A673 (cell line): Measurements from ENCODE around the gene DDX41. TPM values are rescaled to one million over a fixed set of nuclear protein-coding genes. Genes with fewer than 3 reads are reported as not detected.

Experiments
- BruUV-seq: library from RNA; stranded (reverse); fragments of 400-500 nt; replicated peaks from 2 replicates; lab custom pipeline; 2021; lab: Mats Ljungman, UMichigan
- CTCF ChIA-PET: fragments of 300-600 bp; sonication (Branson Sonifier 250); formaldehyde crosslinking; loops from one replicate; lab custom pipeline; 2022; ENCODE audit warnings: antibody characterized with exemption; lab: Charles Lee
- POLR2A ChIA-PET: fragments of 300-600 bp; sonication (Branson Sonifier 250); formaldehyde crosslinking; loops from one replicate; lab custom pipeline; 2022; ENCODE audit warnings: antibody characterized with exemption; ENCODE audit not compliant: low non-redundant PET; lab: Charles Lee
- DNase-seq: peaks from one replicate; pipeline ENCODE4 v3.0.0-alpha.2; 2015; ENCODE audit warnings: low spot score
- H3K27ac ChIP-seq: fragments of 200-600 bp; sonication (generic); 2 replicates; pipeline ENCODE4 v1.5.1; 2016; ENCODE audit warnings: mixed run types, low read depth, mild to moderate bottlenecking, mixed read lengths, antibody characterized with exemption, low read length; ENCODE audit not compliant: poor library complexity, severe bottlenecking
- H3K27me3 ChIP-seq: fragments of 200-600 bp; sonication (generic); replicated peaks from 2 replicates; pipeline ENCODE4 v1.6.1; 2017; ENCODE audit warnings: mixed run types, low read depth, mild to moderate bottlenecking, mixed read lengths, antibody characterized with exemption, low read length; ENCODE audit not compliant: insufficient read depth, poor library complexity
- H3K36me3 ChIP-seq: fragments of 200-600 bp; sonication (generic); 2 replicates; pipeline ENCODE4 v1.6.1; 2016; ENCODE audit warnings: mixed run types, mild to moderate bottlenecking, mixed read lengths, antibody characterized with exemption, low read length; ENCODE audit not compliant: insufficient read depth, poor library complexity, severe bottlenecking
- H3K4me1 ChIP-seq: fragments of 200-600 bp; sonication (generic); 2 replicates; pipeline ENCODE4 v1.6.1; 2017; ENCODE audit warnings: mixed run types, mild to moderate bottlenecking, mixed read lengths, antibody characterized with exemption, low read length; ENCODE audit not compliant: insufficient read depth, poor library complexity, severe bottlenecking
- H3K4me3 ChIP-seq: fragments of 200-600 bp; sonication (generic); 2 replicates; pipeline ENCODE4 v1.5.1; 2016; ENCODE audit warnings: low read depth, mixed run types, mild to moderate bottlenecking, mixed read lengths, low read length; ENCODE audit not compliant: poor library complexity, severe bottlenecking
- H3K9me3 ChIP-seq: fragments of 200-600 bp; sonication (generic); 2 replicates; pipeline ENCODE4 v1.6.1; 2016; ENCODE audit warnings: mixed run types, low read depth, mild to moderate bottlenecking, mixed read lengths, antibody characterized with exemption, low read length; ENCODE audit not compliant: poor library complexity, severe bottlenecking
- CTCF ChIP-seq: fragments of 300-800, 200-600 bp; sonication (generic); conservative IDR thresholded peaks from 2 replicates; pipeline ENCODE4 v1.5.1; 2017; ENCODE audit warnings: low read depth, mild to moderate bottlenecking, antibody characterized with exemption, low read length, moderate library complexity, mixed read lengths
- EZH2 ChIP-seq: fragments of 200-600 bp; sonication (generic); IDR thresholded peaks from 2 replicates; pipeline ENCODE4 v1.6.1; 2017; ENCODE audit warnings: borderline replicate concordance, low read depth, mild to moderate bottlenecking, mixed read lengths, antibody characterized with exemption, low read length; ENCODE audit not compliant: poor library complexity, severe bottlenecking
- intact Hi-C: fragments of 100-400 bp; cut with micrococcal nuclease; formaldehyde crosslinking; loops from one replicate; pipeline ENCODE4 v1.10.0; 2022; ENCODE audit not compliant: unreplicated experiment
- total RNA-seq: library from RNA; stranded (reverse); gene quantifications from 2 replicates; pipeline ENCODE4 v1.2.3, GENCODE V29; 2021

Gene DDX41
- total RNA-seq, 1 experiment from 2014 or later = 82.3 TPM

GRCh38 chr5:177508221-177508611 lies 8.5 kb downstream of the DDX41 start:
- intact Hi-C loops = no loop called here
- no peak for TF ChIP-seq EZH2
- TF ChIP-seq CTCF = no peak
- no TSS peak for BruUV-seq
- no peaks in the 10 kb centered on the region for H3K4me1 ChIP-seq
- H3K9me3 ChIP-seq = no peaks in the 10 kb centered on the region
- H3K4me3 ChIP-seq = no peak overlapping the region
- H3K36me3 ChIP-seq = peaks cover 27% of the 10 kb centered on the region
- no peak for DNase-seq
- no peak overlapping the region for H3K27ac ChIP-seq
- no peaks in the 10 kb centered on the region for H3K27me3 ChIP-seq
- CTCF ChIA-PET = no interaction called here
- POLR2A ChIA-PET = no interaction called here

GRCh38 chr5:177507596-177508220 lies 9.1 kb downstream of the DDX41 start:
- H3K36me3 ChIP-seq = peaks cover 22% of the 10 kb centered on the region
- no peaks in the 10 kb centered on the region for H3K4me1 ChIP-seq
- H3K27me3 ChIP-seq = no peaks in the 10 kb centered on the region
- ChIA-PET CTCF (no interaction called here), POLR2A (no interaction called here)
- no peak overlapping the region for H3K27ac ChIP-seq
- TF ChIP-seq CTCF = no peak
- no peak for TF ChIP-seq EZH2
- H3K9me3 ChIP-seq = no peaks in the 10 kb centered on the region
- H3K4me3 ChIP-seq = no peak overlapping the region
- no peak for DNase-seq
- BruUV-seq = no TSS peak
- intact Hi-C loops = no loop called here

- Histone ChIP-seq H3K9me3 (no peaks in the 10 kb centered on the region), H3K4me3 (no peak overlapping the region), H3K4me1 (no peaks in the 10 kb centered on the region), H3K27ac (no peak overlapping the region), H3K36me3 (peaks cover 17% of the 10 kb centered on the region), H3K27me3 (no peaks in the 10 kb centered on the region)
- intact Hi-C loops = no loop called here
- DNase-seq = no peak
- TF ChIP-seq CTCF (peak; percentile 22; the same call in 1 of the 2 replicates), EZH2 (no peak)
- ChIA-PET CTCF (no interaction called here), POLR2A (interaction anchor here (0.7 kb wide), 1 partner anchor 464 kb away, joined by 16 read pairs; no protein-coding TSS in a partner anchor)
- BruUV-seq = no TSS peak
Measured at GRCh38 chr5:177507165-177507564, 9.6 kb downstream of the DDX41 start.
